K562 (cell line): ENCODE results near the gene HSD11B1L. TPM values are rescaled to one million over a fixed set of nuclear protein-coding genes. Genes with fewer than 3 reads are reported as not detected.
A peak's percentile ranks its signal among the peaks of the same experiment; 100 is the strongest.

Experiments used
- FOSL1 ChIP-seq: fragments of 200-800 bp; sonication (Bioruptor generic); conservative IDR thresholded peaks from 2 replicates; pipeline ENCODE4 v1.6.1; 2016; ENCODE audit warnings: missing genetic modification characterization, missing compliant biosample characterization
- HMGN3 ChIP-seq: IDR thresholded peaks from 2 replicates; pipeline ENCODE4 v1.6.1; 2011; ENCODE audit warnings: borderline replicate concordance, low read depth, mild to moderate bottlenecking, mixed read lengths, low read length; ENCODE audit not compliant: insufficient read length; ENCODE audit errors: extremely low read depth
- SPI1 ChIP-seq: IDR thresholded peaks from 2 replicates; pipeline ENCODE4 v1.6.1; 2011; ENCODE audit warnings: low read depth, low read length, control low read depth, borderline replicate concordance
- SRSF3 ChIP-seq: fragments of 200-400 bp; formaldehyde crosslinking; IDR thresholded peaks from 2 replicates; pipeline ENCODE4 v1.6.1; 2016; ENCODE audit warnings: mild to moderate bottlenecking, low read length, moderate library complexity; ENCODE audit not compliant: insufficient read depth
- SRSF7 ChIP-seq: fragments of 200-400 bp; formaldehyde crosslinking; optimal IDR thresholded peaks from 2 replicates; pipeline ENCODE3; 2017; ENCODE audit warnings: mild to moderate bottlenecking, low read depth, low read length
- ZBTB40 ChIP-seq, 2 experiments: fragments of 450-650 bp in 1 of 2; sonication (generic) in 1 of 2; formaldehyde crosslinking in 1 of 2; IDR thresholded peaks; 2 replicates each; pipeline versions ENCODE4 v1.7.1 to v1.9.0; 2016 to 2022; ENCODE audit warnings: inconsistent platforms in 1 of 2, mild to moderate bottlenecking in 1 of 2, missing genetic modification reagents in 1 of 2
- polyA plus RNA-seq, 8 experiments: library from polyadenylated mRNA; depleted of rRNA in 4 of 8; stranded (reverse) in 5 of 8; unstranded in 3 of 8; fragments of >200 nt; fragmentation: Nextera tagmentation in 2 of 8; fragmentation: Illumina TruSeq in 1 of 8; extraction: Ambion mirVana in 2 of 8; extraction: Trizol in 1 of 8; gene quantifications; 2 replicates each; pipeline versions ENCODE4 v1.2.1 to v1.2.3, GENCODE V29; 2011 to 2014; ENCODE audit warnings: inconsistent platforms in 1 of 8, missing spikeins in 1 of 8
- total RNA-seq, 7 experiments: library from RNA; depleted of rRNA in 6 of 7; stranded (reverse); fragments of >200 nt in 6 of 7; fragmentation: Illumina TruSeq in 2 of 7; extraction: Trizol in 2 of 7; gene quantifications; 2 replicates each; pipeline versions ENCODE4 v1.2.1 to v1.2.3, GENCODE V29; 2011 to 2021; ENCODE audit warnings: low replicate concordance in 1 of 7
- TF ChIP-seq, protein P1 (sequence below): sonication (generic); formaldehyde crosslinking; IDR thresholded peaks from 2 replicates; pipeline ENCODE4 v1.8.1; 2023; ENCODE audit warnings: missing genetic modification reagents, mild to moderate bottlenecking, borderline replicate concordance

HSD11B1L gene
- total and polyA plus RNA-seq, 9 of the 15 experiments (the other 6 are each of a cell fraction or from before 2014, with no cell fraction given) = 0.31 to 7.7 (median 2.3) TPM

- TF ChIP-seq, protein P1, sequence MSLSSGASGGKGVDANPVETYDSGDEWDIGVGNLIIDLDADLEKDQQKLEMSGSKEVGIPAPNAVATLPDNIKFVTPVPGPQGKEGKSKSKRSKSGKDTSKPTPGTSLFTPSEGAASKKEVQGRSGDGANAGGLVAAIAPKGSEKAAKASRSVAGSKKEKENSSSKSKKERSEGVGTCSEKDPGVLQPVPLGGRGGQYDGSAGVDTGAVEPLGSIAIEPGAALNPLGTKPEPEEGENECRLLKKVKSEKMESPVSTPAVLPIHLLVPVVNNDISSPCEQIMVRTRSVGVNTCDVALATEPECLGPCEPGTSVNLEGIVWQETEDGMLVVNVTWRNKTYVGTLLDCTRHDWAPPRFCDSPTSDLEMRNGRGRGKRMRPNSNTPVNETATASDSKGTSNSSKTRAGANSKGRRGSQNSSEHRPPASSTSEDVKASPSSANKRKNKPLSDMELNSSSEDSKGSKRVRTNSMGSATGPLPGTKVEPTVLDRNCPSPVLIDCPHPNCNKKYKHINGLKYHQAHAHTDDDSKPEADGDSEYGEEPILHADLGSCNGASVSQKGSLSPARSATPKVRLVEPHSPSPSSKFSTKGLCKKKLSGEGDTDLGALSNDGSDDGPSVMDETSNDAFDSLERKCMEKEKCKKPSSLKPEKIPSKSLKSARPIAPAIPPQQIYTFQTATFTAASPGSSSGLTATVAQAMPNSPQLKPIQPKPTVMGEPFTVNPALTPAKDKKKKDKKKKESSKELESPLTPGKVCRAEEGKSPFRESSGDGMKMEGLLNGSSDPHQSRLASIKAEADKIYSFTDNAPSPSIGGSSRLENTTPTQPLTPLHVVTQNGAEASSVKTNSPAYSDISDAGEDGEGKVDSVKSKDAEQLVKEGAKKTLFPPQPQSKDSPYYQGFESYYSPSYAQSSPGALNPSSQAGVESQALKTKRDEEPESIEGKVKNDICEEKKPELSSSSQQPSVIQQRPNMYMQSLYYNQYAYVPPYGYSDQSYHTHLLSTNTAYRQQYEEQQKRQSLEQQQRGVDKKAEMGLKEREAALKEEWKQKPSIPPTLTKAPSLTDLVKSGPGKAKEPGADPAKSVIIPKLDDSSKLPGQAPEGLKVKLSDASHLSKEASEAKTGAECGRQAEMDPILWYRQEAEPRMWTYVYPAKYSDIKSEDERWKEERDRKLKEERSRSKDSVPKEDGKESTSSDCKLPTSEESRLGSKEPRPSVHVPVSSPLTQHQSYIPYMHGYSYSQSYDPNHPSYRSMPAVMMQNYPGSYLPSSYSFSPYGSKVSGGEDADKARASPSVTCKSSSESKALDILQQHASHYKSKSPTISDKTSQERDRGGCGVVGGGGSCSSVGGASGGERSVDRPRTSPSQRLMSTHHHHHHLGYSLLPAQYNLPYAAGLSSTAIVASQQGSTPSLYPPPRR (CRISPR knock-in tag) = no peak
- TF ChIP-seq SRSF7 (no peak), HMGN3 (no peak), SPI1 (no peak), ZBTB40 (IDR thresholded peaks at IDR 0.05) (no peak), ZBTB40 (CRISPR knock-in tag; IDR thresholded peaks at IDR 0.05) (0 out of 2 replicates have a peak, but pooled peaks have one; percentile 34), FOSL1 (tag) (no peak), SRSF3 (no peak)
Measured at GRCh38 chr19:5719274-5719960, 38.6 kb downstream of the HSD11B1L start (continued).
